ENCODE measurements around the gene MEPCE.
"Not testable (repeated sequence)": the region's sequence is repeated elsewhere in the genome, so short reads cannot be mapped to it uniquely, and the experiment has no call there.

MEPCE gene

GRCh38 chr7:100434297-100435144 is 4.9 kb downstream of the MEPCE start:
- DNase-seq: no peak

DNA sequence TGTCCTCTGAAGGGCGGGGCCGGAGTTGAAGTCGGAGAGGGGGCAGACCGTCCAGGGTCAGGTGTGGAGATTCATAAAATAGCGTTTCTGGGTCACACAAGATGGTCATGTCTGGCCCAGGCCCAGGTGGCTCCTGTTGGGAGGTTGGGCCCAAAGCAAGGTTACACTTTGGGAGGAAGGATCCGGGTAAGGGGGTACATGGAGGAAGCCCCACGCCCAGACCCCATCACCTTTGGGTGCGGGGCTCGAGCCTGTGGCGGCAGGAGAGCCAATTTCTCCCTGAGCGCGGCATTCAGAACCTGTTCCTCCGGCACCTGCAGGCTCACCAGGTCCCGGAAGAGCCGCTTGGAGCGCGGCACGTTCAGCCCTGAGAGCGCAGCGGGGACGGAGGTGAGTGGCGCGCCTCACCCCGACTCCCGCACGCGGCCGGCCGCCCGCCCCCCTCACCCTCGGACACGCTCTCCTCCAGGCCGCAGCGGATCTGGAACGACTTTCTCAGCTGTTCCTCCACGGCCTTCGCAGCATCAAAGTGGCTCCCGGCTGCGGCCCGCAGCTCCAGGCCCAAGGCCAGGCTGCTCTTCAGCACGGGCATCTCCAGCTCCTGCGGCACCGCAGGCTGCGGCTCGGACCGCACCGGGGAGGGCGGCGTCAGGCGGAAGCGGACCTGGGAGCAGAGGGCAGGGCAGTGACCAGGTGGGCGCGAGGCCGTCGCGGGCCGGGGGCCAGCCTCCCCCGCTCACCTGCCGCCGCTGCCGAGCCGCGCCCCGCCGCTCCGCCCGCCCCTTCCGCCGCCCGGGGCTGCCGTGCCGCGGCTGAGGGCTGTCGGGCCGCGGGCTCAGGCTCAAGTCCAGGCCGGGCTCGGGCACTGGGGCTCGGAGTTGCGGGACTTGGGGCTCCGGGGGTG is 6.0 kb downstream of the MEPCE start:
- peak; percentile 63 for DNase-seq

- DNase-seq: no peak
Measured at GRCh38 chr7:100437150-100438100, 7.8 kb downstream of the MEPCE start.

DNA sequence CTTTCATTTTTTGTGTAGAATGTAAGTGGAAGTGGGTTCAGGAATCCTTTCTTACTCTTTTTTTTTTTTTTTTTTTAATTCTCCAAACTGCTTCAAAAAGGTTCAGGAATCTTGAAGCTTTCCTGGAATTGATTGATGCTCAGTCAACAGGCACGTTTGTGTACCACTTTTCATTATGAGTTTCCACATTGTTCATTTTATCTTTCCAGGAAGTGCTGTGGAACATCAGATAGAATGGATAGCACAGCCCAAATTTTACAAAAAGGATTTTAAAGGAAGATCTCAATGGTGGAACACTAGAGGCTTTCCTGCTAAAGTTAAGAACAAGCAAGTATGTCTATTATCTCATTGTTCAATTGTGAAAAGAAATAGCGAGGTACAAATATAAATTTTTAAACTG is 8.5 kb downstream of the MEPCE start:
- no peak for DNase-seq

GRCh38 chr7:100438731-100439130 is 9.1 kb downstream of the MEPCE start:
- DNase-seq: not testable (repeated sequence)

DNA sequence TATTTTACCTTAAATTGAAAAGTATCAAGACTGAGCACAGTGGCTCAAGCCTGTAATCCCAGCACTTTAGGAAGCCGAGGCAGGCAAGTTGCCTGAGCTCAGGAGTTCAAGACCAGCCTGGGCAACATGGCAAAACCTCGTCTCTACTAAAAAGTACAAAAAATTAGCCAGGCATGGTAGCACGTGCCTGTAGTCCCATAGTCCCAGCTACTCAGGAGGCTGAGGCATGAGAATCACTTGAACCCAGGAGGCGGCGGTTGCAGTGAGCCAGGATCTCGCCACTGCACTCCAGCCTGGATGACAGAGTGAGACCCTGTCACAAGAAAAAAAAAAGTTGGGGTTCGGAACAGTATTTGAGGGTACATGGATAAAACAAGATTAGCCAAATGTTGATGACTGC is 9.6 kb downstream of the MEPCE start:
- not testable (repeated sequence) for DNase-seq

DNA sequence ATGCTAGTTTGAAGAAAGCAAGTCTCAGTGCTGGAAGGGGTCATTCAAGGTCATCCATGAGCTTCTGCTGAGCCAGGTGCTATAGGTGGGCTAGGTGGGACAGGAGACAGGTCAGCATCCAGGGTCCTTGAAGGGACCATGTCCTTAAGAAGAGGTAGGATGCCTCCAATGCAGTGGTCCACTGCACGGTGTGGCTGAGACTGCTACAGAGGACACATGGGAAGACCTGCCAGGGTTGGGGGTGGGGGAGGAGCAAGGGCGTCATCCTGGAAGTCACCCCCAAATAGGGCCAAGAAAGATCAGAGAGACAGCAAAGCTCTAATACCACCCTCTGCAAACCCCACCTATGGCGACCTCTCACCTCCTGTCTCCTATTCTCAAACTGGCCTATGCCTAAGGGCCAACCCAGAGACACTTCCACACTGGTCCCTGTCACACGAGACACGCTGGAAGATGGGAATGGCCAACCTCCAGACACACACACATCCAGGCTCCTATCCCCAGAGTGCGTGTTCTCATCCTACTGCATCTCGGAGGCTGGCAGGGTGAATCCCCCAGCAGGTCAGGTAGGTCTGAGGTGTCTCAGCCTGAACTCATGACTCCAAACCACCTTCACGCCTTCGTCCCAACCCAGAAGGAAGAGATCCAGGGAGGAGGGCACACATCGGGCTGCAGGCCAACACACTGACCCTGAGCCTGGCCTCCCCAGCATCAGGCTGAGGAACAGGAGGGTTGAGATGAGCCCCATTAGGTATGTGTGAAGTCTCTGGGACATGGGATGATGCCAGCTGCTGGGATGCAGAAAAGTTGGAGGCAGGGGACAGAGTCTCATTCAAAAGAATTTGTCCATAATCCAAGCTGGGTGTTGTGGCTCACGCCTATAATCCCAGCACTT is 12.3 kb downstream of the MEPCE start:
- DNase-seq: no peak

- no peak for DNase-seq
Measured at GRCh38 chr7:100443096-100443840, 13.6 kb downstream of the MEPCE start.

DNA sequence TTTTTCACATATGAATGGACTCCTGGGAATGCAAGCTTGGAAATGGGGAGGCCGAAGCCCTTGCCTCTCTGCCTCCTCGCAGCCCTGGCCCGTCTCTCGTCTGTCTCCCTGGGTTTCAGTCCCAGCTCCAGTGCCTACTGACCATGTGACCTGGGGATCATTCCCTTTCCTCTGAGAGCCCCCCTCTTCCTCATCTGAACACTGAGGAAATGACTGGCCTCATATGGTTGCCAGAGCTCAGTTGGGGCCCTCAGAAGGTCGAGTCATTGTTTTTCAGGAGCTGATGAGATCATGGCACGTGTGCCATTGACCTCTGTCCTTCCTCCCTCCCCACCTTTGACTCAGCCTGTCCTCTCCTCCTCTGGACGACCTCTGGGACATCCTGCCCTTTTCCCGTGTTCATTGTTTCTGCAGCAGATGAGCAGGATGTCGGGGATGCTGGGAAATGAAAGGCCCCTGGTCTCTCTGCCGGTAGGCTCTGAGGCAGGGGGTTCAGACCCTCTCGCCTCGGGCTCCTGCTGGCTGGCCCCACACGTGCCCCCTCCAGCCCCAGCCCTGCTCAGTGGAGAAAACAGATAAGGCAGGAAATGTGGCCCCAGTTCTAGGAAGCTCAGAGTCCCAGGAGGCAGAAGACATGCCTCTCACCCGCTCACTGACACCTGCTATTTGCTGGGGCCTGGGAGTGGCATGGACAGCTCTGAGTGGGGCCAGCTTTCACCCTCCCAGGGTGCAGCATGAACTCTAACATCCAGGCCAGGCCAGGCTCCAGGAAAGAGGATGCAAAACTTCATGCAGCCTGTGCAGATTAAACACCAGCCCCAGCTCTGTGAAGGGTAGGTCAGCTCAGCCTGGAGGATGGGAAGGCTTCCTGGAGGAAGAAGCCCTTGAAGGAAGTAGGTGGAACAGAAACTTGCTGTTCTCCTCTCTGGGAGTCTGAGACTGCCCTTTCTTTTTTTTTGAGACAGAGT is 15.0 kb downstream of the MEPCE start:
- peak; percentile 72 for DNase-seq

DNA sequence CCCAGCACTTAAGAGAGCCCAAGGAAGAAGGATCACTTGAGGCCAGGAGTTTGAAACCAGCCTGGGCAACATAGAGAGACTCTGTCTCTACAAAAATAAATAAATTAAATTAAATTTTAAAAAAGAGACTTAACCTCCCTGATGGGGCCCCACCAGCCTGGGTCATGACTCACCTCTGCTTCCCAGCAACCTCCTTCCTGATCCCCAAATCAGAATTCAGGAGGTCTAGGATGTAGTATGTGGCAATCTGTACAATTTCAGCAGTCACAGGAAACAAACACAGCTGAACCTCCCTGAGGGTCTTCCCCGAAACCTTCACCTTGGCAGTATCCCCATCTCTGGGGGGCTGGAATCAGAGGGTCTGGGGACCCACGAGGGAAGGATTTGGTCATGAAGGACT is 16.4 kb downstream of the MEPCE start:
- DNase-seq: no peak

- DNase-seq: not testable (repeated sequence)
Measured at GRCh38 chr7:100447363-100447762, 17.7 kb downstream of the MEPCE start.

DNA sequence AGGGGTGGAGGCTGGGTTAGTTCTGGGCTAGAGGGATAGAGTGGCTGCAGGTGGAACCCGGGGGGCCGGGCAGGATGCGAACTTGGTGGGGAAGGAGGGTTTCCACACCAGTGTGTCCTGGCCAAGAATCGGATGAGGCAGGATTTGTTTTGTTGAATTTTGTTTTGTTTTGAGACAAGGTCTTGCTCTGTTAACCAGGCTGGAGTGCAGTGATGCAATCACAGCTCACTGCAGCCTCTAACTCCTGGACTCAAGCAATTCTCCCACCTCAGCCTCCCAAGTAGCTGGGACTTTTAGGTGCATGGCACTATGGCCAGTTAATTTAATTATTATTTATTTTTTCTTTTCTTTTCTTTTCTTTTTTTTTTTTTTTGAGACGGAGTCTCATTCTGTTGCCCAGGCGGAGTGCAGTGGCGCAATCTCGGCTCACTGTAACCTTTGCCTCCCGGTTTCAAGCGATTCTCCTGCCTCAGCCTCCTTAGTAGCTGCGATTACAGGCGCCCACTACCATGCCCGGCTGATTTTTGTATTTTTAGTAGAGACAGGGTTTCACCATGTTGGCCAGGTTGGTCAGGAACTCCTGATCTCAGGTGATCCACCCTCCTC is 19.7 kb downstream of the MEPCE start:
- DNase-seq: no peak

DNA sequence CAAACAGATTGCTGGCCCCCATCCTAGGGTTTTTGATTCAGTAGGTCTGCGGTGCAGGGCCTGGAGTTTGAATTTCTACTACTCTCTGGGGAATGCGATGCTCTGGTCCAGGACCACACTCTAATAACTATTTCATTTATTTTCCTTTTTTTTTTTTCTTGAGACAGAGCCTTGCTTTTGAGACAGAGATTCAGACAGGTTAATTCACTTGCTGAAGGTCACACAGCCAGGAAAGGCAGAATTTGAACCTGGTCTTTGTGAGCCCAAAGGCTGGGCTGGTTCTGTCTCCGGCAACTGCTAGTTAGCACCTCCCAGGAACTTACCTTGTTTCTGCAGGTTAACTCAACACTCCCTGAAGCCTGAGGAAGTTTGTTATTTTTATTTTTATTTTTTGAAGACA is 22.9 kb downstream of the MEPCE start:
- DNase-seq: no peak

DNA sequence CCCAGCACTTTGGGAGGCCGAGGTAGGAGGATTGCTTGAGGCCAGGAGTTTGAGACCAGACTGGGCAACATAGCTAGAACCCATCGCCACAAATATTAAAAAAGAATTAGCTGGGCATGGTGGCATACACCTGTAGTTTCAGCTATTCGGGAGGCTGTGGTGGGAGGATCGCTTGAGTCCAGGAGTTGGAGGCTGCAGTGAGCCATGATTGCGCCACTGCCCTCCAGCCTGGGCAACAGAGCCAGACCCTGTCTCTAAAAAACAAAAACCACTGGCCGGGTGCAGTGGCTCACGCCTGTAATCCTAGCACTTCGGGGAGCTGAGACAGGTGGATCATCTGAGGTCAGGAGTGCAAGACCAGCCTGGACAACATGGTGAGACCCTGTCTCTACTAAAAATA is 24.2 kb downstream of the MEPCE start:
- DNase-seq: not testable (repeated sequence)

- no peak for DNase-seq
Measured at GRCh38 chr7:100455206-100455605, 25.6 kb downstream of the MEPCE start.

GRCh38 chr7:100456562-100456961 is 26.9 kb downstream of the MEPCE start:
- DNase-seq: no peak

- no peak for DNase-seq
Measured at GRCh38 chr7:100457033-100457432, 27.4 kb downstream of the MEPCE start.

GRCh38 chr7:100464210-100464660 is 34.6 kb downstream of the MEPCE start, which contains the start of gene SPACDR:
SPACDR (minus strand) TSS chr7:100464260; CDS start chr7:100464025, 235 bp downstream.
- DNase-seq: no peak

DNA sequence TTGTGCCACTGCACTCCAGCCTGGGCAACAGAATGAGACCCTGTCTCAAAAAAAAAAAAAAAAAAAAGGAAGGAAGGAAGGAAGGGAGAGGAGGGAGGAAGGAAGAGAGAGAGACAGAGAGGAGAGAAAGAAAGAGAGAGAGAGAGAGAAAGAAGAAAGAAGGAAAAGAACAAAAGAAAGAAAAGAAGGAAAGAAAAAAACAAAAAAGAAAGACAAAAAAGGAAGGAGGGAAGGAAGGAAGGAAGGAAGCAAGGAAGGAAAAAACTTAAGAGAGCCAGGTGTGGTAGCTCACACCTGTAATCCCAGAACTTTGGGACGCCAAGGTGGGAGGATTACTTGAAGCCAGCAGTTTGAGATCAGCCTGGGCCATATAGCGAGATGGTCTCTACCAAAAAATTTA is 35.2 kb downstream of the MEPCE start:
- no peak for DNase-seq
